IPS DF 19.7 (cell line): ENCODE measurements around the gene SMYD3.
"Not testable (repeated sequence)": the region's sequence is repeated elsewhere in the genome, so short reads cannot be mapped to it uniquely, and the experiment has no call there.

Experiments used
- DNase-seq: peaks from one replicate; pipeline ENCODE4 v3.0.0-alpha.2; 2013; ENCODE audit warnings: low read depth, low spot score

SMYD3 gene

GRCh38 chr1:245843101-245843500, 664.0 kb downstream of the SMYD3 start:
- no peak for DNase-seq

- DNase-seq: no peak
Measured at GRCh38 chr1:245842106-245842505, 665.0 kb downstream of the SMYD3 start.

GRCh38 chr1:245840971-245841370, 666.1 kb downstream of the SMYD3 start:
- no peak for DNase-seq

GRCh38 chr1:245837718-245838117, 669.4 kb downstream of the SMYD3 start:
- DNase-seq: no peak

GRCh38 chr1:245835386-245835785, 671.7 kb downstream of the SMYD3 start:
- no peak for DNase-seq

- no peak for DNase-seq
Measured at GRCh38 chr1:245834002-245834401, 673.1 kb downstream of the SMYD3 start.

- DNase-seq: no peak
Measured at GRCh38 chr1:245832771-245833527, 674.1 kb downstream of the SMYD3 start.

GRCh38 chr1:245831518-245831917, 675.6 kb downstream of the SMYD3 start:
- DNase-seq: no peak

- no peak for DNase-seq
Measured at GRCh38 chr1:245829826-245830225, 677.3 kb downstream of the SMYD3 start.

GRCh38 chr1:245829194-245829593, 677.9 kb downstream of the SMYD3 start:
- no peak for DNase-seq

GRCh38 chr1:245827301-245827700, 679.8 kb downstream of the SMYD3 start:
- DNase-seq: no peak

GRCh38 chr1:245825128-245825901, 681.8 kb downstream of the SMYD3 start:
- no peak for DNase-seq

- no peak for DNase-seq
Measured at GRCh38 chr1:245823408-245824147, 683.5 kb downstream of the SMYD3 start.

GRCh38 chr1:245822996-245823395, 684.1 kb downstream of the SMYD3 start:
- DNase-seq: no peak

GRCh38 chr1:245818363-245818762, 688.7 kb downstream of the SMYD3 start:
- DNase-seq: not testable (repeated sequence)

GRCh38 chr1:245816496-245816895, 690.6 kb downstream of the SMYD3 start:
- DNase-seq: not testable (repeated sequence)

- no peak for DNase-seq
Measured at GRCh38 chr1:245814651-245815050, 692.4 kb downstream of the SMYD3 start.

- DNase-seq: no peak
Measured at GRCh38 chr1:245812278-245812677, 694.8 kb downstream of the SMYD3 start.

- no peak for DNase-seq
Measured at GRCh38 chr1:245810789-245811337, 696.2 kb downstream of the SMYD3 start.

GRCh38 chr1:245810181-245810769, 696.8 kb downstream of the SMYD3 start:
- DNase-seq: no peak

- peak; percentile 12 for DNase-seq
Measured at GRCh38 chr1:245809361-245809760, 697.7 kb downstream of the SMYD3 start.
